HS-27A (cell line): ENCODE measurements around the gene UPF3A.
"Not testable (repeated sequence)": the region's sequence is repeated elsewhere in the genome, so short reads cannot be mapped to it uniquely, and the experiment has no call there.

ENCODE experiments used
- DNase-seq: peaks from one replicate; pipeline ENCODE4 v3.0.0-alpha.2; 2012; ENCODE audit warnings: low read depth, missing footprints

The UPF3A gene

GRCh38 chr13:114309086-114309485 is 27.7 kb downstream of the UPF3A start:
- no peak for DNase-seq

- no peak for DNase-seq
Observed at GRCh38 chr13:114309806-114310410, 28.5 kb downstream of the UPF3A start.

- DNase-seq: no peak
Observed at GRCh38 chr13:114310956-114311355, 29.6 kb downstream of the UPF3A start.

- DNase-seq: no peak
Observed at GRCh38 chr13:114311387-114311786, 30.0 kb downstream of the UPF3A start.

- DNase-seq: no peak
Observed at GRCh38 chr13:114311908-114312307, 30.5 kb downstream of the UPF3A start.

- DNase-seq: no peak
Observed at GRCh38 chr13:114313061-114313860, 31.9 kb downstream of the UPF3A start.

- peak; percentile 77 for DNase-seq
Observed at GRCh38 chr13:114314074-114314912, 32.9 kb downstream of the UPF3A start, which contains the start of gene CHAMP1. Gene CHAMP1 (plus strand): TSS chr13:114314503. CDS start chr13:114323843, 9,340 bp downstream.

- no peak for DNase-seq
Observed at GRCh38 chr13:114315074-114315785, 33.8 kb downstream of the UPF3A start.

GRCh38 chr13:114318624-114319023 is 37.2 kb downstream of the UPF3A start:
- DNase-seq: no peak

- DNase-seq: peak; percentile 67
Observed at GRCh38 chr13:114319441-114319913, 38.1 kb downstream of the UPF3A start.

- DNase-seq: no peak
Observed at GRCh38 chr13:114320065-114320464, 38.7 kb downstream of the UPF3A start.

- DNase-seq: no peak
Observed at GRCh38 chr13:114321256-114321655, 39.9 kb downstream of the UPF3A start.

GRCh38 chr13:114323349-114323748 is 41.9 kb downstream of the UPF3A start:
- DNase-seq: no peak

GRCh38 chr13:114324334-114324733 is 42.9 kb downstream of the UPF3A start:
- no peak for DNase-seq

- DNase-seq: no peak
Observed at GRCh38 chr13:114325729-114326128, 44.3 kb downstream of the UPF3A start.

- DNase-seq: no peak
Observed at GRCh38 chr13:114328034-114328433, 46.6 kb downstream of the UPF3A start.

- no peak for DNase-seq
Observed at GRCh38 chr13:114328595-114328994, 47.2 kb downstream of the UPF3A start.

GRCh38 chr13:114330086-114330485 is 48.7 kb downstream of the UPF3A start:
- no peak for DNase-seq

- DNase-seq: not testable (repeated sequence)
Observed at GRCh38 chr13:114333881-114334280, 52.5 kb downstream of the UPF3A start.

GRCh38 chr13:114334305-114335053 is 53.1 kb downstream of the UPF3A start:
- no peak for DNase-seq

- DNase-seq: not testable (repeated sequence)
Observed at GRCh38 chr13:114336457-114336856, 55.1 kb downstream of the UPF3A start.
